Endothelial cell of umbilical vein (primary cell): ENCODE measurements around the gene CDC20B. TPM values are rescaled to one million over a fixed set of nuclear protein-coding genes. Genes with fewer than 3 reads are reported as not detected.

ENCODE experiments used
- BruUV-seq: library from RNA; stranded (reverse); fragments of 400-500 nt; replicated peaks from 2 replicates; lab custom pipeline; 2021; lab: Mats Ljungman, UMichigan
- CTCF ChIA-PET: fragments of 300-600, 350-600 bp; sonication (Branson Sonifier 250); formaldehyde crosslinking; loops from one replicate; lab custom pipeline; 2021; ENCODE audit warnings: antibody characterized with exemption, inconsistent platforms; lab: Charles Lee
- POLR2A ChIA-PET: fragments of 300-600, 350-600 bp; sonication (Branson Sonifier 250); formaldehyde crosslinking; loops from one replicate; lab custom pipeline; 2021; ENCODE audit warnings: antibody characterized with exemption, inconsistent platforms; lab: Charles Lee
- DNase-seq: peaks from one replicate; pipeline ENCODE4 v3.0.0-alpha.2; 2011; ENCODE audit warnings: low read depth, low spot score
- FAIRE-seq: peaks from 2 replicates; lab custom pipeline; 2011; peaks lifted over from hg19 to GRCh38; lab: Jason Lieb, UNC
- H2AFZ ChIP-seq: 2 replicates; pipeline ENCODE4 v1.6.0; 2012; ENCODE audit warnings: low read depth, low read length, control low read depth, inconsistent platforms
- H3K27ac ChIP-seq: 2 replicates; pipeline ENCODE4 v1.5.1; 2011; ENCODE audit warnings: low read depth, mild to moderate bottlenecking, control low read depth, low read length, moderate library complexity; ENCODE audit not compliant: insufficient read depth
- H3K27me3 ChIP-seq, 2 experiments: 2 replicates each; pipeline versions ENCODE4 v1.6.0 to v1.6.1; 2011; ENCODE audit warnings: low read length in 2 of 2, mixed read lengths in 1 of 2; ENCODE audit not compliant: control insufficient read depth in 2 of 2, insufficient read depth in 2 of 2
- H3K36me3 ChIP-seq, 2 experiments: 2 replicates in 1 of 2; 3 replicates in 1 of 2; pipeline ENCODE4 v1.5.1; 2011; ENCODE audit warnings: low read length in 2 of 2, mild to moderate bottlenecking in 1 of 2, moderate library complexity in 1 of 2; ENCODE audit not compliant: control insufficient read depth in 2 of 2, insufficient read depth in 2 of 2; ENCODE audit errors: extremely low read depth in 1 of 2
- H3K4me1 ChIP-seq: 3 replicates; pipeline ENCODE4 v1.5.1; 2011; ENCODE audit warnings: mild to moderate bottlenecking, low read length; ENCODE audit not compliant: control insufficient read depth, insufficient read depth; ENCODE audit errors: extremely low read depth
- H3K4me2 ChIP-seq: 2 replicates; pipeline ENCODE4 v1.6.1; 2011; ENCODE audit warnings: low read length, control low read depth, mixed read lengths; ENCODE audit not compliant: insufficient read depth
- H3K4me3 ChIP-seq, 3 experiments: fragments of 200-600 bp in 1 of 3; sonication (generic), shearing (Covaris generic) in 1 of 3; replicated peaks in 1 of 3; 2 replicates each; pipeline ENCODE4 v1.5.1; 2011 to 2016; ENCODE audit warnings: control low read depth in 3 of 3, low read length in 3 of 3, mild to moderate bottlenecking in 2 of 3, inconsistent platforms in 1 of 3, low read depth in 1 of 3, moderate library complexity in 1 of 3; ENCODE audit not compliant: insufficient read depth in 1 of 3
- H3K79me2 ChIP-seq: 2 replicates; pipeline ENCODE4 v1.6.0; 2012; ENCODE audit warnings: low read length, inconsistent platforms; ENCODE audit not compliant: control insufficient read depth, insufficient read depth
- H3K9ac ChIP-seq: replicated peaks from 2 replicates; pipeline ENCODE3; 2011; ENCODE audit warnings: low read length, control low read depth; ENCODE audit not compliant: insufficient read depth; ENCODE audit errors: extremely low read depth
- H3K9me1 ChIP-seq: replicated peaks from 3 replicates; pipeline ENCODE4 v1.6.0; 2011; ENCODE audit warnings: mild to moderate bottlenecking, low read length; ENCODE audit not compliant: control insufficient read depth, insufficient read depth; ENCODE audit errors: extremely low read depth
- H3K9me3 ChIP-seq: replicated peaks from 2 replicates; pipeline ENCODE4 v1.5.1; 2012; ENCODE audit warnings: low read length, inconsistent platforms; ENCODE audit not compliant: control insufficient read depth, insufficient read depth
- H4K20me1 ChIP-seq: replicated peaks from 2 replicates; pipeline ENCODE3; 2011; ENCODE audit warnings: mild to moderate bottlenecking, low read length; ENCODE audit not compliant: control insufficient read depth, insufficient read depth; ENCODE audit errors: extremely low read depth
- CTCF ChIP-seq, 2 donors: IDR thresholded peaks; 1 replicate in 1 of 2; 2 replicates in 1 of 2; pipeline ENCODE4 v1.5.1; 2011; ENCODE audit warnings: low read length in 2 of 2, mild to moderate bottlenecking in 2 of 2, moderate library complexity in 2 of 2, control low read depth in 1 of 2, inconsistent platforms in 1 of 2, low read depth in 1 of 2; ENCODE audit not compliant: insufficient read depth in 1 of 2; ENCODE audit errors: extremely low read depth in 1 of 2
- EZH2 ChIP-seq: IDR thresholded peaks from 2 replicates; pipeline ENCODE4 v1.6.1; 2012; ENCODE audit warnings: borderline replicate concordance, low read depth, mild to moderate bottlenecking, moderate library complexity, low read length, inconsistent platforms; ENCODE audit not compliant: severe bottlenecking
- FOS ChIP-seq: IDR thresholded peaks from 2 replicates; pipeline ENCODE4 v1.6.1; 2011; ENCODE audit warnings: mild to moderate bottlenecking, low read length, moderate library complexity, borderline replicate concordance; ENCODE audit not compliant: insufficient read depth
- GATA2 ChIP-seq: IDR thresholded peaks from 2 replicates; pipeline ENCODE4 v1.7.0; 2011; ENCODE audit warnings: low read depth, mild to moderate bottlenecking, moderate library complexity, mixed read lengths, low read length; ENCODE audit not compliant: insufficient read length, insufficient read depth
- JUN ChIP-seq: IDR thresholded peaks from 2 replicates; pipeline ENCODE4 v1.6.1; 2011; ENCODE audit warnings: borderline replicate concordance, low read depth; ENCODE audit not compliant: insufficient read length, insufficient read depth
- MAX ChIP-seq: IDR thresholded peaks from 2 replicates; pipeline ENCODE4 v1.6.1; 2011; ENCODE audit not compliant: insufficient read depth, insufficient read length
- MYC ChIP-seq: IDR thresholded peaks from one replicate; pipeline ENCODE4 v1.6.1; 2011; ENCODE audit warnings: mild to moderate bottlenecking, low read depth, low read length
- POLR2A ChIP-seq: IDR thresholded peaks from 2 replicates; pipeline ENCODE4 v1.6.1; 2012; ENCODE audit warnings: low read depth, mild to moderate bottlenecking, control low read depth, low read length
- POLR2AphosphoS5 ChIP-seq: IDR thresholded peaks from 2 replicates; pipeline ENCODE4 v1.6.1; 2012; ENCODE audit warnings: low read depth, mild to moderate bottlenecking, control low read depth, low read length, moderate library complexity; ENCODE audit not compliant: insufficient read depth
- dilution Hi-C: fragments of 300-500 bp; cut with MboI; formaldehyde crosslinking; loops from one replicate; pipeline ENCODE4 v1.15.0; 2019; ENCODE audit warnings: low sequenced_read_pairs; ENCODE audit not compliant: extremely low pct_ligation_motif_present
- intact Hi-C: fragments of 100-400 bp; cut with micrococcal nuclease; formaldehyde crosslinking; loops from one replicate; pipeline ENCODE4 v1.10.0; 2022
- polyA plus RNA-seq, 4 experiments: library from polyadenylated mRNA; depleted of rRNA in 3 of 4; stranded (reverse) in 3 of 4; unstranded in 1 of 4; fragments of >200 nt; gene quantifications; 2 replicates each; pipeline versions ENCODE4 v1.2.1 to v1.2.3, GENCODE V29; 2011 to 2012; ENCODE audit warnings: missing spikeins in 1 of 4
- total RNA-seq: library from RNA; stranded (reverse); gene quantifications from 2 replicates; pipeline ENCODE4 v1.2.3, GENCODE V29; 2021

The CDC20B gene
- total and polyA plus RNA-seq, 2 donors (not counting 3 experiments of a cell fraction or from before 2014, with no cell fraction given), result 0.22 TPM

- TF ChIP-seq CTCF (IDR thresholded peaks at IDR 0.05; ENCODE audit: extremely low read depth in 1 of 2, insufficient read depth in 1 of 2, low read depth in 1 of 2, low read length in 2 of 2) (no peak), POLR2A (no peak), MAX (no peak), FOS (no peak), EZH2 (no peak), MYC (no peak), GATA2 (no peak), POLR2AphosphoS5 (no peak), JUN (no peak)
- no peak for FAIRE-seq
- Histone ChIP-seq H3K36me3 (no peaks in the 10 kb centered on the region), H3K9me1 (no peaks in the 10 kb centered on the region), H3K79me2 (no peaks in the 10 kb centered on the region), H4K20me1 (no peaks in the 10 kb centered on the region), H3K9me3 (no peaks in the 10 kb centered on the region), H3K27ac (no peak overlapping the region), H3K4me1 (no peaks in the 10 kb centered on the region), H2AFZ (no peak overlapping the region), H3K9ac (no peak overlapping the region), H3K27me3 (no peaks in the 10 kb centered on the region), H3K4me3 (no peak overlapping the region), H3K4me2 (no peak overlapping the region)
- BruUV-seq, result no TSS peak
- dilution Hi-C loops (no loop called here), intact Hi-C loops (no loop called here)
- DNase-seq, result no peak
- ChIA-PET CTCF (interaction anchor here (1.4 kb wide), 1 partner anchor 9 kb away, joined by 4 read pairs; no protein-coding TSS in a partner anchor), POLR2A (no interaction called here)
Measured at GRCh38 chr5:55070968-55071367, 102.0 kb downstream of the CDC20B start.
